NOMO-1 treated with DMSO at 0.1 percent for 48 hours (cell line): Measurements from ENCODE around the gene BMPR1A.
"Not testable (repeated sequence)": the region's sequence is repeated elsewhere in the genome, so short reads cannot be mapped to it uniquely, and the experiment has no call there.

Source experiments
- DNase-seq: peaks from one replicate; lab custom pipeline; 2025; ENCODE audit not compliant: unreplicated experiment; lab: John Stamatoyannopoulos, UW

The BMPR1A gene

DNA sequence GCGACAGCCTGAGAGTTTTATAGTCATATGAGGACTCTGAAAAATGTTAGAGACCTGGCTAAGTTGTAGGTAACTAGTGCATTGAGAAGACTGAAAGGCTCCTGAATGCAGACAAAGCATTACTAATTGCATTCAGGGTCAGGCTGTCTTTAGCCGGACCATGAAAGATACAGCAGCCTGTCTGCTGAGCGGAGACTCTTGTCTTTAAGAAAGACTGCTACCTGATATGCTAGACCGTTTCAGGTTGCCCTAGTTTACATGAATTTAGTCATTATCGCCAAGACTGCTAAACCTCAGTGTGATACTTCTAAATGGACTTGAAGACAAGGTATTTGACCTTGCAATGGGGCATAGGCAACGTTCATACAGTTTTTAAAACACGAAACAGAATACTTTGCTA, 81.2 kb downstream of the BMPR1A start:
- DNase-seq = no peak

DNA sequence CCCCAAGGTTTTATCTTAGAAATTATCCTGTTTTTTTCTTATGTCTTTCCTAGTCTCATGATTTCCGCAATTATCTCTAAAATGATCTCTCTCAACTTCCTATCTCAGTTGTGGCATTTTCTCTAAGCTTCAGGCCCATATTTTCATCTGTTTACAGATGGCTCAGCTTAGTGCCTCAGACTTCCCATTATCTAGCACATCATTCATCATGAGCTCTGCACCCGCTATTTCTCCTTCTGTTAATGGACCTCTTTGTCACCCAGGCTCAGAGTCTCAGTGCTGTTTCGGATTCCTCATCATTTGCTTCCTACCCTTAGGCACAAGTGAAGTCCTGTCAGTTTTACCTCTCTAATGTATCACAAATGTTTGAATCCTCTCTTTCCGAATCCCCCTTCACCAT, 84.1 kb downstream of the BMPR1A start:
- no peak for DNase-seq

DNA sequence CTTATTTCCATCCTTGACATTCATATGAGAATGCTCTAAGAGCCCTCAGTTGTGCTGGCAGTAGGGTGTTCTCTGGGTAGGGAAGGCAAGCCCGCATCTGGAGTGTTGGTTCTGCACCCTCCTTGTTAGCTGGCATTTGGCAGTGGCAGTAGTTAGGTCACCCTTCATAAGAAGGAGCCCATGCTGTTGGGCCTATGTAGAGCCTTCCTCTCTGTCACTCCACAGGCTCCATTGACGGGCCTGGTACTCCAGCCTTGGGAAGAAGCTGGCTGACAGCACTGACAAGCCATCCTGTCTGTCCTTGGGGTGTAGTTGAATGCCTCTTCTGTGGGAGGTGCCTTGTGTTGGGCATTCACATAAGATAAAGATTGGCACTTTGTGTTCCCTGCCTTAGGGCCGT, 89.7 kb downstream of the BMPR1A start:
- DNase-seq = no peak

- DNase-seq = peak; percentile 60
Measured at GRCh38 chr10:86848747-86849146, 92.3 kb downstream of the BMPR1A start.

- DNase-seq = no peak
Measured at GRCh38 chr10:86849181-86849894, 92.9 kb downstream of the BMPR1A start.

DNA sequence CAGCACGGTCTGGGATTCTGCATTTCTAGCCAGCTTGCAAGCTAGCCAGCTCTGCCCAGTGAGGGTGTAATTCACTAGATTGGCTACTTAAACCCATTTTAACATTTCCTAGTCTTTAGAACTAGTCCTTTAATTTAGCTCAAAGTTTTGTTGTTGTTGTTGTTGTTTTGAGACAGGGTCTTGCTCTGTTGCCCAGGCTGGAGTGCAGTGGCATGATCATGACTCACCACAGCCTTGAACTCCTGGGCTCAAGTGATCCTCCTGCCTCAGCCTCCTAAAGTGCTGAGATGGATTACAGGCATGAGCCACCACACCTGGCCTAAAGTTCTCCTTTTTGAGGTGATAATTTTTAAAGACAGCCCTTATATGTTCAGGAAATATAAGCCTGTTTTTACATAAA, 94.1 kb downstream of the BMPR1A start:
- no peak for DNase-seq

DNA sequence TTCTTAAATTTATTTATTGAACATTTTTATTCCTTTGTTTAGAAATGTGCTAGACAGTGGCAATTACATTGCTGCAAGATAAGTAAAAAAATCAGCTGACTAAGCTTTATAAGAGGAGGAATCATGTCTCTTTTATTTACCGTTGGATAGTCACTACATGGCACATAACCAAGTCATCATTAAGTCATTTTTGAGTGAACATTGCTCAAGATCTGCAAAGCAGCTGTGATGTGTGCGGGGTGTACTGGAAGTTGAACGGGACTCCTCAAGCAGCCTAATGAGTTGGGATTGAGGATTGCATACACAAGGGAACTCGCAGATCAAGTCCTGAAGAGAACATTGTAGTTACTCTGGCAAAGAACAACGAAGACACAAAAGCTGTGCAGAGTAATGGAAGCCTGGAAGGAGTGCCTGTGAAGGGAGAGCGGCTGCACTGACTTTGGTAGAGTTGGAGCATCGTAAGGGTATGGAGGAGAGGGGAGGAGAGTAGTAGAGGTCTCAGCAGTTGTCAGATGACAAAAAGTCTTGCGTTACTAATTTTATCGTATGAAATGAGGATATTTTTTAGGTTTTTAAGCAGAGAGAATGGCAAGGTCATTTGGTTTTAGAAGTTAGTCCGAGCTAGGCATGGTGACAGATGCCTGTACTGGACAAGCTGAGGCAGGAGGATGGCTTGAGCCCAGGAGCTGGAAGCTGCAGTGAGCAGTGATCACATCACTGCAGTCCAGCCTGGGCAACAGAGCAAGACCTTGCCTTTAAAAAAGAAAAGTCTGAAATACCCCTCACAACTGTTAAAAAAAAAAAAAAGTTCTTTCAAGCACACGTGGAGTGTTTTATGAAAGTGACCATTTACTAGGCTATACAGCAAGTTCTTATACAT, 95.1 kb downstream of the BMPR1A start:
- no peak for DNase-seq

DNA sequence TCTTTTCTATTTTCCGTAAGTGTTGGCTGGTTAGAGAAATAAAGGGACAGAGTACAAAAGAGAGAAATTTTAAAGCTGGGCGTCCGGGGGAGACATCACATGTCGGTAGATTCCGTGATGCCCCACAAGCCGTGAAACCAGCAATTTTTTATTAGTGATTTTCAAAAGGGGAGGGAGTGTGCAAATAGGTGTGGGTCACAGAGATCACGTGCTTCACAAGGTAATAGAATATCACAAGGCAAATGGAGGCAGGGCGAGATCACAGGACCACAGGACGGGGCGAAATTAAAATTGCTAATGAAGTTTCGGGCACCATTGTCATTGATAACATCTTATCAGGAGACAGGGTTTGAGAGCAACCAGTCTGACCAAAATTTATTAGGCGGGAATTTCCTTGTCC, 97.2 kb downstream of the BMPR1A start:
- not testable (repeated sequence) for DNase-seq

DNA sequence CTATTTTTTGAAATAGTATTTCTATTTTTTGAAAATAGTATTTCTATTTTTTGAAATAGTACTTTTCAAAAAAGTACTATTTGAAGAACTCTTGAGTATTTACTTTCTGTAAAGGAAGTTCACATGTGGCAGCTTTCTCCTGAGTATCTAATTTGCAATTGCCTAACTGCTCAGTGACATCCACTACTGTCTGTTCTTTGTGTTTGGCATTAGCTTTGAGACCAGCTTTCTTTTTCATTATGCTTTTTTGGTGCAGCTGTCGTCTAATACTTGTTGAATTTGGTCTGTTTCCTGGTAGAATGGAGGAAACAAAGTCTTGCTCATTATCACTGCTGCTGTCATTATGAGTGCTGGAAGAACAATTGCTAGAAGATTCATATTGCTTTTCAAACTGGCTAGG, 99.1 kb downstream of the BMPR1A start:
- no peak for DNase-seq

DNA sequence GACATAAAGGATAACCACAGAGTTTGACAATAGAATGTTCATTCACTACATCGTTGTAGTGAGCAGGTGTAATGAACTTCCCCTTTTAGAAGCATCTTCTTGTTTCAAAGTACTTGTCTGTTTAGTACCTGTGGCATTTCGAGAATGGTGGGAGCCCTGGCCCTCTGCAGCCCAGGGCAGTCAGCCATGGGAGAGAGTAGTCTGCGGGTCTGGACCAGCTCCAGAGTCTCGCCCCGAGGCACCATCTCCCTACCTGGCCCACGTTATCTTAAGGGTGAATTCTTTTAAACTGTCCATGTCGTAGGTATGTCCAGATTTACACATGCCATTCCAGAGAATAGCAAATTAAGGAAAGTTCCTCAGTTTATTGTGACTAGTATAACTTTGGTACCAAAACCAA, 99.7 kb downstream of the BMPR1A start:
- no peak for DNase-seq

DNA sequence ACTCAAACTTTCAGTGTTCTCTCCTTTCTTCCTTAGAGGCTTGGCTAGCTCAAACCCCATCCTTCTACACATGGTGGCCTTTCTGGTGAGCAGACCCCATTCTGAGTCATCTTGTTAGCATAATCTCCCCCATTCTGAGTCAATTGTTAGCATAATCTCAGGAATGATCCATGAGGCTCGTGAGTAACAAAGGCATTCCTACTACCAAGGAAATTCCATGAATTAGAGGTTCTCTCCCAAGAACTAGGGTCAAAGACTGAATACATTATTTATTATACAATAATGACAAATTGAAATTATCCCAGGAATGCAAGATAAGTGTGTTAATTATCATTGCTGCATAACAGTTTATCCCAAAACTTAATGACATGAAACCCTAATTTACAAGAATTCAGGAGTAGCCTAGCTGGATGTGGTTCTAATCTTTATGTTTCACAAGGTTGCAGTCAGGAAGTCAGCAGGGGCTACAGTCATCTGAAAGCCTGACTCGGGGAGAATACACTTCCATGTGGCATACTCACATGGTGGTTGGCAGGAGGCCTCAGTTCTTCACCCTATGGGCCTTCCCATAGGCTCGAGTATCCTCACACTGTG, 100.8 kb downstream of the BMPR1A start:
- no peak for DNase-seq

DNA sequence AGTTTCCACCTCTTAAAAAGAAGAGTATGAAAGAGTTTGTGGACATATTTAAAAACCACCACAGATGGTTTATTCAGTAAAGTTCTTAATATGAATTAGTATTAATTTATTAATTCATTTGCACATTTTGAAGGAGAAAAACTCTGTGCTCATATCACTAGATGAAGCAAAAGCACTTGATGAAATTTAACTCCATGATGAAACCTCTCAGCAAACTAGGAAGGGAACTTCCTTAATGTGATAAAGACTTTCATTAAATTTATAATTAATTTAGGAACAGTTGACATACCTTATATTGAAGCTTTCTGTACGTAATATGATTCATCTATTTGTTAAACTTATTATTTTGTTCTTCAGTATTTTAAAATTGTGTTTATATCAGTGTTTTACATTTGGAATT, 101.6 kb downstream of the BMPR1A start:
- no peak for DNase-seq

DNA sequence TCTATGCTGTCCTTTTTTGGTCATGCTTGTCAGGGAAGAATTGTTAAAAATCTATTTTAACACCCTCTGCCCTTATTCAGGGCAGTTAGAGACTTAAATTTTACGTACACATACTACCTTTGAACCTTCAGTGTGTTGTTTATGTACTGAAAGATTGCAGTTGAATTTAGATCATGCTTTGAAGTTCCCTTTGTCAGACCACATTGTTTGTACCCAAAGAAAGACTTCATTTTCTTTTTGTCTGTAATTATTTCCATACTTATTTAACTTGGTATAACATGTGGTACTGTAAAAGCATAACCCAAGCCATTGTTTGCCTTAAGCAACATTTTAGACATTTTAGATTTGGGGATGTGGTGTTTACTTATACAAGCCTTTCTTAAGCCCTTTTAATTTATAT, 104.9 kb downstream of the BMPR1A start:
- no peak for DNase-seq

DNA sequence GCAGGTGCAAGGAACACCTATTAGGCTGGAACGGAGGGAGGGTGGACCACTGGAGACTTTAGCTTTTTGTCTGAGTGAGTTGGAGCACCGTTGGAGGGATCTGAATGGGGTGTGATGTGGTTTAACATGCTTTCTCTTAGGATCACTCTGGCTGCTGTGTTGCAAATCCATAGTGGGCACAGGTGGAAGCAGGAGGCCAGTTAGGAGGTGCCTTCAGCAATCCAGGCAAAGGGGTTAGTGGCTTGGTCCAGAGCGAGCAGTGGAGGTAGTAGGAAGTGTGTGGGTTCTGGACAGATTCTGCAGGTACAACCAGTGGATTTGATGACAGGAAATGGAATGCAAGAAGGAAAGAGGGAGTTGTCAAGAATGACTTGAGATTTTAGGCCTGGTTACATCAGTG, 106.0 kb downstream of the BMPR1A start:
- no peak for DNase-seq

DNA sequence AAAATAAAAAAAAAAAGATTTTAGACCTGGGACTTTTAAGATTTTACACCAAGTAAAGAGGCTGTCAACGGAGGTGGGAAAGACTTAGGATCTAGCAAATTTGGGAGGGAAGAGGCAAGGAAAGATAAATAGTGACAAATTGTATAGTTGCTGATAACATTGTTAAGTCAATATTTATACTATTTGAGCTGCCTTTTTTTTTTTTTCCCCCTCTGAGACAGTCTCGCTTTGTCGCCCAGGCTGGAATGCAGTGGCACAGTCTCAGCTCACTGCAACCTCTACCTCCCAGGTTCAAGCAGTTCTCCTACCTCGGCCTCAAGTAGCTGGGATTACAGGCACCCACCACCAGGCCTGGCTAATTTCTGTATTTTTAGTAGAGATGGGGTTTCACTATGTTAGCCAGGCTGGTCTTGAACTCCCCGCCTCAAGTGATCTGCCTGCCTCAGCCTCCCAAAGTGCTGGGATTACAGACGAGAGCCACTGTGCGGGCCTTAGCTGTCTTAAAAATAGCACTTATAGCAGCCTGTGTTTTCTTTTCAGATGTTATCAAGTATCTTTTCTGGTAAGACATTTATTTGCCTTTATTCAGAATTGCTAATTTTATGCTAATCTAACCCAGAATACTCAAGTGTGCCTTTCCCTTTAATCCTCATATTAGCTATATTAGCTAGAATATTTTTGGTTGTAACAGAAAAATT, 106.5 kb downstream of the BMPR1A start:
- no peak for DNase-seq

DNA sequence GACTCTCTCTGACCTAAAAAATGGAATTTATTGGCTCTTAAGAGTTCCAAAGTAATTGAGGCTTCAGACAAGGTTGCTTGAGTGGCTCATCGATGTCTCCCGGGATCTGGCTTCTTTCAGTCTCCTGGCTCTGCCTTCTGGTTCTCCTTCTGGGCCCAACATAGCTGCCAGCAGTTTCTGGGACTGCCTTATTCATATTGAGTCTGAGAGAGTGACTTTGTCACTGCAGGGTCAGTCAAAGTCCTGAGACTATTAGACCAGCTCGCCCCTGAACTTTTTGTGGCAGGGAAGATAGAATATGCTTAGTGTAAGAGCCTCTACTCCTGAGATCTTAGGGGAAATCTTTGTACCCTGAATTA, 107.0 kb downstream of the BMPR1A start:
- no peak for DNase-seq

DNA sequence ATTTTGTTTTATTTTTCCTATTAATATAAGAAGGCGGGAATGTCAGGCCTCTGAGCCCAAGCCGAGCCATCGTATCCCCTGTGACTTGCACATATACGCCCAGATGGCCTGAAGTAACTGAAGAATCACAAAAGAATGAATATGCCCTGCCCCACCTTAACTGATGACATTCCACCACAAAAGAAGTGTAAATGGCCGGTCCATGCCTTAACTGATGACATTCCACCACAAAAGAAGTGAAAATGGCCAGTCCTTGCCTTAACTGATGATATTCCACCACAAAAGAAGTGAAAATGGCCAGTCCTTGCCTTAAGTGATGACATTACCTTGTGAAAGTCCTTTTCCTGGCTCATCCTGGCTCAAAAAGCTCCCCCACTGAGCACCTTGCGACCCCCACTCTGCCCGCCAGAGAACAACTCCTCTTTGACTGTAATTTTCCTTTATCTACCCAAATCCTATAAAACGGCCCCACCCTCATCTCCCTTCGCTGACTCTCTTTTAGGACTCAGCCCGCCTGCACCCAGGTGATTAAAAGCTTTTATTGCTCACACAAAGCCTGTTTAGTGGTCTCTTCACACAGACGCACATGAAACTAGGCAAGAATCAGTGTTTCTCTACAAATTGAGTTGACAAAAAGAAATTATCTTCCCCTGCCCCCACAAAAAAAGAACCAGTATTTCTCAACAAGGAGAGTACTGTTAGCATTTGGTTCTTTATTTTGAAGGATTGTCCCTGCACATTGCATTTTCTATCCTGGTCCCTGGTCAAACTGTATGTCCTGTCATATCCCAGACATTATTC, 108.8 kb downstream of the BMPR1A start:
- DNase-seq = not testable (repeated sequence)

DNA sequence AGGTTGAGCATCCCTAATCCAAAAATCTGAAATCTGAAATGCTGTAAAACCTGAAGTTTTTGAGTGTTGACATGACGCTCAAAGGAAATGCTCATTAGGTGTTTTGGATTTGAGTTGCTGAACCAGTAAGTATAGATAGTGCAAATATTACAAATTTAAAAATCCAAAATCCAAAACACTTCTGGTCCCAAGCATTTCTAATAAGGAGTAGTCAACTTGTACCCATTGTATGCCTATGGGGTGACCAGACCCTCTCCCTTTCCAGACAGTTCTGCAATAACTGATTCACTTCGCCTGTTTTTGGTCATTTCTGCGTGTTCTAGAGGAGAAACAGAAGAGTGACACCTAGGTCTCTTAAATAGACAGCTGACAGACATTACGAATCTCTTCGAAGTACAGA, 110.7 kb downstream of the BMPR1A start:
- DNase-seq = no peak

- DNase-seq = no peak
Measured at GRCh38 chr10:86868353-86868752, 111.9 kb downstream of the BMPR1A start.

GRCh38 chr10:86870679-86871078, 114.3 kb downstream of the BMPR1A start:
- no peak for DNase-seq
